Heart left ventricle (tissue), 13 donors: ENCODE data around the gene GZMM.
A peak's percentile ranks its signal among the peaks of the same experiment; 100 is the strongest.

ENCODE experiments used
- CTCF ChIP-seq, 12 donors: fragments of 200-600 bp; sonication (generic) in 4 of 12; IDR thresholded peaks; one replicate each; pipeline versions ENCODE4 v1.5.0 to v1.8.0; 2018 to 2022; ENCODE audit warnings: antibody characterized with exemption in 12 of 12, mild to moderate bottlenecking in 5 of 12
- POLR2A ChIP-seq, 2 donors: fragments of 450-650 bp; IDR thresholded peaks; one replicate each; pipeline ENCODE4 v1.6.1; 2017; ENCODE audit warnings: antibody characterized with exemption in 2 of 2, mild to moderate bottlenecking in 2 of 2, moderate library complexity in 2 of 2
- donor health status: ischemic (EF 13 %, LVEDD 7.1; RV severe dilation, severe dysfunction).
- donor health status: DM: no; HTN: yes; CAD: no.
- donor health status: DM: no; HTN: no; CAD: no.
- donor health status: ischemic (EF 25% LVEDD 6.9; RV normal size, moderate dysfunction).
- donor health status: ischemic (EF 25% LVEDD 5.7; RV mildly dilated, moderate dysfunction).
- donor health status: ischemic (EF 35%, LVEDD 5.7; RV mildly dilated, moderate dysfunction).
- donor health status: nonischemic (EF 11% LVEDD 7.7; RV severe dilation, severe dysfunction).
- donor health status: DM: yes; HTN: yes; CAD: no.
- donor health status: PGD.
- donor health status: ischemic (EF 29% LVEDD 5.4; RV normal size, mild dysfunction).
- donor health status: nonischemic (EF 23%, LVEDD 6.1; RV moderate dilation, normal function).

- TF ChIP-seq POLR2A (IDR thresholded peaks at IDR 0.05): no peak
- peak; percentile 42 to 77 (median 65) for TF ChIP-seq CTCF (IDR thresholded peaks at IDR 0.05)
Observed at GRCh38 chr19:495402-496111, 48.3 kb upstream of the GZMM start.
